ENCODE data around the gene ERBB3.
A peak's percentile ranks its signal among the peaks of the same experiment; 100 is the strongest.

ERBB3 gene

GRCh38 chr12:56141946-56142784 is 62.2 kb downstream of the ERBB3 start:
- FAIRE-seq = no peak

DNA sequence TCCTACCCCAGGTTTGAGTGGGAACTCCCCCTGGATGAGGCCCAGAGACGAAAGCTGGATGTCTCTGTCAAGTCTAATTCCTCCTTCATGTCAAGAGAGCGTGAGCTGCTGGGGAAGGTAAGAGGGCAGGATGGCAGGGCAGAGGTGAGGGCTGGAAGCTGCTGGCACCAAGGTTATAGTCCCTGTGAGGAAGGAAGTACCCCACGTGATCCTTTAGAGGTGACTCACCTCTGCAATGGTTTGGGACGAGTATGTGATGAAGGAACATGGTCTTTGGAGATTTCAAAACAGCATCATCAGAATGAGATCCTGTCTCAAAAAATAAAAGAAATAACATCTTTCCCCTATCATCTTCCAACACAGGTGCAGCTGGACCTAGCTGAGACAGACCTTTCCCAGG is 63.3 kb downstream of the ERBB3 start:
- no peak for FAIRE-seq

- FAIRE-seq = no peak
These were observed 63.9 kb downstream of the ERBB3 start for GRCh38 chr12:56143870-56144269.

- no peak for FAIRE-seq
These were observed 65.3 kb downstream of the ERBB3 start for GRCh38 chr12:56145217-56145616.

DNA sequence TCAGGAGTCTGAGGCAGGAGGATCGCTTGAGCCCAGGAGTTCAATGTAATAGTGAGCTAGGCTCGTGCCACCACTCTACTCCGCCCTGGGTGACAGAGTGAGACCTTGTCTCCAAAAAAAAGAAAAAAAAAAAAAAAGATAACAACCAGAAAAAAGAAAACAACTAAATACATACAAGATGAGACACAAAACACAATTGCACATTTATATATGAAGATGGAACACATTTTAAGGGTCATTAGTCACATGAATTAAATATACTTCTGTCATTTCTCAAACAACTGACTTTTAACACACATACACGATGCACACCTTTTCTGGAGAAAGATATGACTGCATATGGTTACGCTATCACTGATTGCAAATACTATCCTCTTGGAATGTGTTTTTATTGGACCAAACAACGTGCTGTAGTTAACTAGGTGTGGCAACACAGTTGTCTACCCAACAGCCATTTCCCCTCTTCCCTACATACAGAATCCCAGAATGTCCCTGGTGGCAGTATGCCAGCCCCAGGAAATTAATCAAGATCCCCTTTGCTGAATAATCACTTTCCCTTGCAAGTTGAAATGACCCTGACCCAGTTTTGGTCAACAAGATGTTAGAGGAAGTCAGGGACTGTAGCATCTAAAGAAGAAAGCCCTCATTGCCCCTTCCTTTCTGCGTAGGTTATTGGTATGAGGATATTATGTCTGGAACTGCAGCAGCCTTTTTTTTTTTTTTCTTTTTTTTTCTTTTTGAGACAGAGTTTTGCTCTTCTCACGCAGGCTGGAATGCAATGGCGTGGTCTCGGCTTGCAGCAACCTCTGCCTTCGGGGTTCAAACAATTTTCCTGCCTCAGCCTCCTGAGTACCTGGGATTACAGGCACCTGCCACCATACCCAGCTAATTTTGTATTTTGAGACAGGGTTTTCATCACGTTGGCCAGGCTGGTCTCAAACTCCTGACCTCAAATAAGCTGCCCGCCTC is 66.8 kb downstream of the ERBB3 start:
- FAIRE-seq = peak; percentile 70

GRCh38 chr12:56150563-56150962 is 70.6 kb downstream of the ERBB3 start:
- no peak for FAIRE-seq

DNA sequence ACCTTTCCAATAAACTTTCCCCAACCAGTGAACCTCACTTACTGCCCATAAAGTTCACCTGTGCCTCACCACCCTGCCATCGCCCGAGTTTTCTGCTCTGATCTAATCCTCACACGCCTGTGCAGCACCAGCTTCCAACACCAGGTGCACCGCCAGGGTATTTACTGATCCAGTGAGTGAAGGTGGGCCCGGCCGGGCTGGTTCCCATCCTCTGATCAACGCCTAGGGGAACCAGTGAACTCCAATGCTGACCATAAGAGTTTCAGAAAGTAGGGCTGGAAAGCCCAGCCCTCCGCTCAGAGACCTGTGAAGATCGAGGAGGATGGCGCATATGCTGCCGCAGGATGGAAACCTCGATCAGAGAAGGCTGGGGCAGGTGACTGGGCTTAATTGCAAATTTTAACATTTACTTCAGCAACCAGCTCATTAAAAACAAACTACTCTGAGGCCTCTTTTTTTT is 71.7 kb downstream of the ERBB3 start:
- no peak for FAIRE-seq

GRCh38 chr12:56152132-56152755 is 72.3 kb downstream of the ERBB3 start, which contains the start of gene MYL6B:
MYL6B (plus strand) TSS chr12:56152587; CDS start chr12:56153919, 1,332 bp downstream.
- FAIRE-seq = no peak
